ENCODE data around the gene CHRNA4.
A peak's percentile ranks its signal among the peaks of the same experiment; 100 is the strongest.

The CHRNA4 gene

DNA sequence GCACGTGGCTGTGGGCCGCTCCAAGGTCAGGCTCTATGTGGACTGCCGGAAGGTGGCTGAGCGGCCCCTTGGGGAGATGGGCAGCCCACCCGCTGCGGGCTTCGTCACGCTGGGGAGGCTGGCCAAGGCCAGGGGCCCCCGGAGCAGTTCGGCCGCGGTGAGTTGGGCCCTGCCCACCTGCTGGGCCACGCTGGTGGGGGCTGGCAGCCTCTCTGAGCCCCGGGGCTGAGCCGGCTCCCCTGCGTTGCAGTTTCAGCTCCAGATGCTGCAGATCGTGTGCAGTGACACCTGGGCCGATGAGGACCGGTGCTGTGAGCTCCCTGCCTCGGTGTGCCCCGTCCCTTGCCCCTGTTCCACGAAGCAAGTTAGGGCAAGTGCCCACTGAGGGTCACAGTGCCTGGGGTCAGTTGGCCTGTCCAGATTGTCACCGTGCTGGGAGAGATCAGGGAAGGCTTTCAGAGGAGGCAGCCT lies 41.1 kb downstream of the CHRNA4 start:
- DNase-seq (ENCODE audit: low spot score) = no peak

DNA sequence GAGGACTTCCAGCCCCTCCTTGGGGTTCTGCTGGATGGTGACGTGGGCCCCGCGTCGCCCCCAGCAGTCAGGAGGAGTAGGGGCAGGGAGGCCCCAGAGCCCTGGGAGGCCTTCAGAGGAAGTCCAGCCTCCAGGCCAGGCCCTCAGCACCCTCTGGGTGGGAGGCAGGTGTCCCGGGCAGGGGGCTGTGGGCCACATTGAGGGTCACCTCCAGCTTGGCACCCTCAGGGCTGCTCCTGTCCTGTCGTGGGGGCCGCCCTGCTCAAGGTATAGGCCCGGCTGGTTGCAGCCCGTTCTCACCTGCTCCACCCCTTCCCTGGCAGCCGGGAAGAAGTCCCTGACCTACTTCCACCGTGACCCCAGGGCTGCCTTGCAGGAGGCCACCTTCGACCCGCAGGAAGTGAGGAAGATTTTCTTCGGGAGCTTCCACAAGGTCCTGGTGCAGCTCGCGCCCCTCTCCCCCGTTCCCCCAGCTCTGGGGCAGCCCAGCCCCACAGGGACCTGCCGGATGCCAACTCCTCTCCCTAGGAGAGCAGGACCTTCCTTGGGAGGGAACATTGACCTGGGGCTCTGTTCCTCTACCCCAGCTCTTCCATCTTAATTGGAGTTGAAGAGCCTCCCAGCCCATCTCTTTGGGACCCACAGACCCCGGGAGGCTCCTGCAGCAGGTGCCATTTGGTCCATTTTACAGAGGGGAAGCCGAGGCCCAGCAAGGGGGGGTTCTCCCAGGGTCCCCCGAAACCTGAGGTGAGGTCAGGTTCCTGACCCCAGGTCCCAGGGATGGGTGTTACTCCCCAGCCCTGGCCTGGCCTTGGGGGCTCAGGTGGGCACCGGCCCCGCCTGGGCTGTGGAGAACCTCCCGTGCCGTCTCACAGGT lies 41.7 kb downstream of the CHRNA4 start:
- no peak for DNase-seq (ENCODE audit: low spot score)

DNA sequence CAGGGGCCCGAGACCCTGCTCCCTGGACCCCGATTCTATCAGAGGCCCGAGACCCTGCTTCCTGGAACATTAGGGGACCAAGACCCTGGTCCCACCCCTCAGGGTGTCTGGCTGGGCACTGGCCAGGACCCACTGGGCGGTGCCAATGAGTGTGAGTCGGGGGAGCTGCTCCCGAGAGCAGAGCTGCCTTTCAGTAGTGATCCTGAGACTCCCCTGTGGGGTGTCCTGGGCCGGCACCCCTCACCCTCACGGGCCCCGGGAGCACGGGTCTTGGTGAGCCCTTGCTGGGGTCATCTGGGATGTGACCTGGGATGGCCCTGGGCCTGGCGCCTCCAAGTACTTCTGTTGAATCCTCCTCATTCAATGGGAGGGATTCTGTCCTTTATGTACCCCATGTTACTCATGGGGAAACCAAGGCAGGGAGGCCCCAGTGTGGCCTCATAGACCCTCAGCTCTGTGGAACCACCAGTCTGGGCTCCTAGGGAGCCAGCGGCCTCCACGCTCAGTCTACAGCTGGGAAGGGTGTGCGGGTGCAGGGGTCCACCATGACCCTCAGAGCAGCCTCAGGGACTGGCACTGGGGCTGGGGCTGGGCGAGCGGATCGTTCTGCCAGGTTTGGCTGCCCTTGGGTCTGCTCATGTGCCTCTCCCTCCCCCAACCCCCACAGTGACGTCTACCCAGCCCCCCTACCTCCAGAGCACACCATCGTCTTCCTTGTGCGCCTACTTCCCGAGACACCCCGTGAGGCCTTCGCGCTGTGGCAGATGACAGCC lies 42.6 kb downstream of the CHRNA4 start:
- DNase-seq (ENCODE audit: low spot score) = no peak

DNA sequence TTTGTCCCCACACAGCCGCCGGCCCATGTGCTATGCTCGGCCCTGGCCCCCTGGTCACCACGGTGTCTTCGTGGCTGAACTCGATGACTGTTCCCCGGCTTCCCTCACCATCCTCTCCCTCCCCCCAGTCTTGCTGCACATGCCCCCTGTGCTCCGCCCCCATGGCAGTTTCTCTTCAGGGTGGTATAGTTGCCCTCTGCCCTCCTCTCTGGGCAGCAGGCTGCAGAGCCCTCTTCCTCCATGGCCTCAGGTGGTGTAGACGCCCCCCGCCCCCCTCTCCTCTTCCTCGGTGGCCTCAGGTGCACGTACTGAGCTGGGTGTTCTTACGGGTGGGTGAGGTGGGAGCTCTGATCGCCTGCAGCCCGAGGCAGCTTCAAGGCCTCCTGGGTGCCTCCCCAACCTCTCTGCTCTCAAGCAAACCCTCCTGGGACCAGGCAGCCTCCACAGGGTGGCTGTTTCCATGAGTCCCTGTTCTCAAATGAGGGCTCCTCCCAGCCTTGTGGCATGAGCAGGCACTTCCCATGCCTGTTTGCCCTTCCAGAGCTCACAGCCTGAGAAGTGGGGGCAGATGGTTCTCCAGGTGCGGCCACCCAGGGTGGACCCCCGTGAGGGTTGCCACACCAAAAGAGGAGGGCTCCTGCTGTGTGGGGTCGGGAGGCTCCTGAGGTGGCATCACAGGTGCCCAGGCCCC lies 43.4 kb downstream of the CHRNA4 start:
- DNase-seq (ENCODE audit: low spot score) = no peak

DNA sequence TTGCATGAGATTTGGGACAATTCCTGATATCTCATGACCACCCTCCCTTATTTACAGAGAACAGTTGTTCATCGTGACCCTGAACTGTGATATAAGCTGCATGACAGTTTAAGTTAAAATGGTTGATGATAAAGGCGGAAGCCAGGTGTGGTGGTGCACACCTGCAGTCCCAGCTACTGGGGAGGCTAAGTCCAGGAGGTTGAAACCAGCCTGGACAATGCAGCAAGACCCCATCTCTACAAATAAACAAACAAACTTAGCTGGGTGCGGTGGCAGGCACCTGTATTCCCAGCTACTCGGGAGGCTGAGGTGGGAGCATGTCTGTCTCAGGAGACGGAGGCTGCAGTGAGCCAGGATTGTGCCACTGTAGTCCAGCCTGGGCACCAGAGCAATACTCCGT lies 44.1 kb downstream of the CHRNA4 start:
- DNase-seq (ENCODE audit: low spot score) = no peak

DNA sequence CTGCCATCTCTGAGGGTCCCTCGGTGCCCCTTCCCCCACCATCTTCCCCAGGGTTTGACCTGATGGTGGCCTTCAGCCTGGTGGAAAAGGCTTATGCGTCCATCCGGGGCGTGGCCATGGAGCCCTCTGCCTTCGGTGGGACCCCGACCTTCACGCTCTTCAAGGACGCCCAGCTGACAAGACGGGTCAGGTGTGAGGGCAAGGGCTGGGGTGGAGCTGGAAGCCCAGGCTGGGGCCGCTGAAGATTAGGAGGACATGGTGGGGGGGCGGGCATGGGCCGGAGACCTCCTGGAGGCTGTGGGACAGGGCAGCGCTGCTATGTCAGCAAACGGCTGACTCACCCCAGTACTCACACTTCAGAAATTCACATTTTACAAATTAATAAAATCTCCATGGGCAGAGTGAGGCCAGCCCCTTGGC lies 44.6 kb downstream of the CHRNA4 start:
- DNase-seq (ENCODE audit: low spot score) = no peak

DNA sequence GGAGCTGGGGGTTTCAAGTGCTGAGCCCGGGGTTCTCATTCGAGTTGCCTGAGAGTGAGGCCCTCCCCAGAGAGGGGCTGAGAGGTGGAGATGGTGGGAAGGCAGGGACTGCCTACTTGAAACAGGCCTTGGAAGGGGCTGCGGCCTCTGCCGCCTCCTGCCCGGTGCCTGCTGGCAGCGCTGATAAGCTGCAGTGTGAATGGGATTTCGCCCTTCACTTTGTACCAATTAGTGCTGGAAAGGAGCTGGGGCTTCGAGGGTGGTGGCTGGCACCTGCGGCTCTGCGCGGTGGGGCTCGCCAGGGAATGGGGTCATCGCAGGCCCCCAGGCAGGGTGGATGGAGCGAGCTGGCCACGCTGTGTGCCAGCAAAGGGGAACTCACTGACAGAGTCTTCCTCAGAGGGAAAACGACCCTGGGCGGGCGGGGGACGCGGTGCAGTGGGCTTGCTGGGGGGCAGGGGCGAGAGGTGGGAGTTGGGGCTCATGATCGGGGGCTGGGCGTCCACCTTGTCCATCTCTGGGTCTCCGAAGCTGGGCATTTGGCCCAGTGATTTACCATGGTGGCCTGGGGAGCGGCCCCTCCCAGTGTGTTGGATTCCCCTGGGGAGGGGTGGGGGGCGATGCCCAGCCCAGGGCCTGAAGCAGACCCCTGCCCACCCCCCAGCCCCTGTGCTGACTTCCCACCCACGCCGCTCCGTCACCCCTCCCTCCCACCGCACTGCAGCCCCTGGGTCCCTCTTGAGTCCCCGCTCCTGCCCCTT lies 45.2 kb downstream of the CHRNA4 start:
- DNase-seq (ENCODE audit: low spot score) = no peak

DNA sequence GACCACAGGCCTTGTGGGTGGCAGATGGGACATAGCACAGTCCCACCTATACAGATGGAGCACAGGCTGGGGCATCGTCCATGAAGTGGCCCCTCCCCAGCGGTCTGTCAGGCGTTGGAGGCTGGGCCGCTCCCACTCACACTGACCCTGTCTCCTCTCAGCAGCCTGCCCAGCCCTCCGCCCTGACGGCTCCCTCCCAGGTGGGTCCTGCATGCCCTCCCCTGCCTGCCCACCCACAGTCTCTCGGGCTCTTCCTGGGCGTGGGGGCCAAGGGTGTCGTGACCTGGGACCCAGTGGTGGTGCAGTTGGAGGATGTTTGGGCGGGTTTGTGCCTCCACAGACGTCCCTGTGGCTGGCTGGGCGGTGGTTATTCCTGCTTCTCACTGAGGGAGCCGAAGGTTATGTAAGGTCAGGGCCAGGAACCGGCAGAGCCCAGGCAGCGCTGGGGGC lies 45.9 kb downstream of the CHRNA4 start:
- DNase-seq (ENCODE audit: low spot score) = no peak

DNA sequence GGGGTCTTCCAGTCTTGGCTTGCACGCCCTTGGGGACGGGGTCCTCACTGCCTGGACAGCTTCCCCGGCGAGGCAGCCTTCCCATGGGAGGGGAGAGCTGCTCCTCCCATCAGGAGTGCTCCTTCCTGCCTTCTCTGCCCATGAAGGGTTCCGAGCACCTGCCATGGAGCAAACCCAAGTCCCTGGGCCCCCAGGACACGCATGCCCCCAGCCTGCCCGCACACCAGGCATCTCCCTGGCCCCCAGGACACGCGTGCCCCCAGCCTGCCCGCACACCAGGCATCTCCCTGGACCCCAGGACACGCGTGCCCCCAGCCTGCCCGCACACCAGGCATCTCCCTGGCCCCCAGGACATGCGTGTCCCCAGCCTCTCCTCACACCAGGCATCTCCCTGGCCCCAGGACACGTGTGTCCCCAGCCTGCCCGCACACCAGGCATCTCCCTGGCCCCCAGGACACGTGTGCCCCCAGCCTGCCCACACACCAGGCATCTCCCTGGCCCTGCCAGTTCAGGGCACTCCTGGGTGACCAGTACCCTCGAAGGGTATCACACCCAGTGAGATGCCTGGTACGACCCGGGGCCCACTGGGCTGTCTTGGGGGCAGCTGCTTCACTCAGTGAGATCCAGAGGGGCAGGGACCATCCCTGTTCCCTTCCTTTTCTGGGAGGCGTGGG lies 46.4 kb downstream of the CHRNA4 start:
- no peak for DNase-seq (ENCODE audit: low spot score)

DNA sequence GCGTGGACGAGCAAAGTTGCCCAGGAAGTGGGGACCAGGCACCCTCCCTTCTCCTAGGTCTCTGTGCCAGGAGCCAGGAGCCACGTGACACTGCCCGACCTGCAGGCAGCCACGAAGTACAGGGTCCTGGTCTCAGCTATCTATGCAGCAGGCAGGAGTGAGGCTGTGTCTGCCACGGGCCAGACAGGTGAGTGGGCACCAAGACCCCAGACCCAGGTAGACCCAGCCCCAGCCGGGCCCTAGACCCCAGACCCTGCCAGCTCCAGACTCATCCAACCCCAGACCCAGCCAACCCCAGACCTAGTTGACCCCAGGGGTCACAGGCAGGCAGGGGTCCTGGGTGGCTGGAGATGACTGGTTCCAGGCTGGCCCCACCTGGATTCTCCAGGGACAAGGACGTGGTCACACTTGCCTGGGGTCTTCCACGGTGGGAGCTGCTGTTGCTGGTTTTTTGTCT lies 47.1 kb downstream of the CHRNA4 start:
- no peak for DNase-seq (ENCODE audit: low spot score)

DNA sequence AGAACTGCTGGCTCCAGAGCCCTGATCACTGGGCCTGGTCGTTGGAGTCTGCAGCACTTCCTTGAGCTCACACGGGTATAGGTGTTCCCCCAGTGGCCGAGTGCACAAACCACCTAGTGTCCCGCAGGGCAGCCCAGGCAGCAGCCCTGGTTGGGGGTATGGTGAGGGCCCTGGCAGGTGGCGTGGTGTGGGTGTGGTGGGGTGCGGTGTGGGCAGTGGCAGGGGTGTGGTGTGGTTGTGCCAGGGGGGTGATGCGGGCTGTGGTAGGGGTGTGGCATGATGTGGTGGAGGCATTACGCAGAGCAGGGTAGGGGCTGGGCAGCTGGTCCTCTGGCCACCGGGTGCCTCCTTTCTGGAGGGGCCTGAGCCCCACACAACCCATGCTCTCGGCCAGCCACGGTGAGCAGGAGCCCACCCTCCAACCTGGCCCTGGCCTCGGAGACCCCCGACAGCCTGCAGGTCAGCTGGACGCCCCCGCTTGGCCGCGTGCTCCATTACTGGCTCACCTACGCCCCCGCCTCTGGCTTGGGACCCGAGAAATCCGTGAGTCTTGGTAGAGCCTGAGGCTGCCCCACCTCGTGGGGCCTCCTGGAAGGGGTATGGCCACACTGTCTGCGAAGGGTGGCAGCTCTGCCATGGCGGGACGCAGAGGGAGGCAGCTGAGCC lies 47.7 kb downstream of the CHRNA4 start:
- DNase-seq (ENCODE audit: low spot score) = no peak

DNA sequence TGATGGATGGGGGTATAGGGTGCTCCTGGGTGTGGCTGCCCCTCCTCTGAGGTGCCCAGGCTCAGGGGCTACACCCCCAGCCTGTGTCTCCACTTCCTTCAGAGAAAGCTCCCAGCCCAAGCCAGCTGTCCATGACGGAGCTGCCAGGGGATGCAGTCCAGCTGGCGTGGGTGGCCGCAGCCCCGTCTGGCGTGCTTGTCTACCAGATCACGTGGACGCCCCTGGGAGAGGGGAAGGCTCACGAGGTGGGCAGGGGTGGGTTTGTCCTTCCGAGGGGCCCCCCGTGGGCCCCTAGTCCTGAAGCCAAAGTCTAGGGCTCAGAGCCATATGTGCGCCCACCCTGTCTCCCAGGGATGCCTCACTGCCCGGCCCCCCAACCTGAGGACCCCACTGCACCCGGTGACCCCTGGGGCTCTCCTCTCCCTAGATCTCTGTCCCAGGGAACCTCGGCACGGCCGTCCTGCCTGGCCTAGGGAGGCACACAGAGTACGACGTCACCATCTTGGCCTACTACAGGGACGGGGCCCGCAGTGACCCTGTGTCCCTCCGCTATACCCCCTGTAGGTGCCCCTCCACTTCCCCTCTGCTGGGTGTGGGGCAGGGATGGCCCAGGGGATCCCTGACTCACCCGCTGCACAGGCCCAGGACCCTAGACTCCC lies 48.3 kb downstream of the CHRNA4 start:
- DNase-seq (ENCODE audit: low spot score) = no peak

DNA sequence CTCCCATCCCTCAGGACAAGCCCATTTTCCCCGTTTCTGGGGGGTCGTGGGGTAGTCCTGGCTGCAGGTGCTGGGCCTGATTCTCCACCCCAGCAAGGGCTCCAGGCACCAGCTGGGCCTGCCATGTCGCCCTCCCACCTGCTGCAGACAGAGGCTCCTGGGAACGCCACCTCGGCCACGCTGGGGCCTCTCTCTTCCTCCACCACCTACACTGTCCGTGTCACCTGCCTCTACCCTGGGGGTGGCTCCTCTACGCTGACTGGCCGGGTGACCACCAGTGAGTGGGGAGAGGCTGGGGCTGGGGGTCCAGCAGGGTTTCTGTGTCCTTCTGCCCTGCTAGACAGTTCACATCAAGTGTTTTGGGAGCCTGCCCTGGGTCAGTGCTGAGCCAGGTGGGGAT lies 48.9 kb downstream of the CHRNA4 start:
- no peak for DNase-seq (ENCODE audit: low spot score)

DNA sequence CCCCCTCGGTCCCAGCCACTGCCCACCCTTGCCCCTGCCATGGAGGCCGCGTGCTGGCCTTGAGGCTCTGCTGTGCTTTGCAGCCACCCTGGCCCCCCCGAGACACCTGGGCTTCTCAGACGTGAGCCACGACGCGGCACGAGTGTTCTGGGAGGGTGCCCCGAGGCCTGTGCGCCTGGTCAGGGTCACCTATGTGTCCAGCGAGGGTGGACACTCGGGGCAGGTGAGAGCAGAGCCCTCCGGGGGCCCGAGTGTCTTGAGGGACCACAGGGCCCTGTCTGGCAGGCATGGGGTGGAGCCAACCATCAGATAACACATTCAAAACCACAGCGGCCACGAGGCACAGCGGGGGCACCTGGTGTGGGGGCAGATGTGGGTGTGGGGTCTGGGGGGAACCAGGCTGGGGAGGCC lies 49.3 kb downstream of the CHRNA4 start:
- DNase-seq (ENCODE audit: low spot score) = no peak

DNA sequence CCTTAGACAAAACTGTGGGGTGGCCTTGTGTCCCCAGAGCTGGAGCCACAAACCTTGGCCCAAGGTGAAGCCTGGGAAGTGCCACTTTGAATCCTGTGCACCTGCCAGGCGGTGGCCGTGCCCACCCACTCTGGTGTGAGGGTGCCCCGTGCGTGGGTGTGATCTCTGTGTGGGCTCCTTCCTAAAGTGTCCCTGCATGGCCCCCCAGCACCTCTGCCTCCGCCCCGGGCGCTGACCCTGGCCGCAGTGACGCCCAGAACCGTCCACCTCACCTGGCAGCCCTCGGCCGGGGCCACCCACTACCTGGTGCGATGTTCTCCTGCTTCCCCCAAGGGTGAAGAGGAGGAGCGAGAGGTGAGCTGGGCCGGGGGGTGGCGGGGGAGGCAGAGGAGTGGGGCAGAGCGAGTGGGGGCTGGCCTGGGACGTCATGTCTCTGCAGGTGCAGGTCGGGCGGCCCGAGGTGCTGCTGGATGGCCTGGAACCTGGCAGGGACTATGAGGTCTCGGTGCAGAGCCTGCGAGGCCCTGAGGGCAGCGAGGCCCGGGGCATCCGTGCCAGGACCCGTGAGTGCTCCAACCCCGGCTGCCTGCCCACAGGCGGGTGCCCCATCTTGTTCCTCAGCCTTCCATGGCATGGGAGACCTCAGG lies 49.8 kb downstream of the CHRNA4 start:
- no peak for DNase-seq (ENCODE audit: low spot score)

DNA sequence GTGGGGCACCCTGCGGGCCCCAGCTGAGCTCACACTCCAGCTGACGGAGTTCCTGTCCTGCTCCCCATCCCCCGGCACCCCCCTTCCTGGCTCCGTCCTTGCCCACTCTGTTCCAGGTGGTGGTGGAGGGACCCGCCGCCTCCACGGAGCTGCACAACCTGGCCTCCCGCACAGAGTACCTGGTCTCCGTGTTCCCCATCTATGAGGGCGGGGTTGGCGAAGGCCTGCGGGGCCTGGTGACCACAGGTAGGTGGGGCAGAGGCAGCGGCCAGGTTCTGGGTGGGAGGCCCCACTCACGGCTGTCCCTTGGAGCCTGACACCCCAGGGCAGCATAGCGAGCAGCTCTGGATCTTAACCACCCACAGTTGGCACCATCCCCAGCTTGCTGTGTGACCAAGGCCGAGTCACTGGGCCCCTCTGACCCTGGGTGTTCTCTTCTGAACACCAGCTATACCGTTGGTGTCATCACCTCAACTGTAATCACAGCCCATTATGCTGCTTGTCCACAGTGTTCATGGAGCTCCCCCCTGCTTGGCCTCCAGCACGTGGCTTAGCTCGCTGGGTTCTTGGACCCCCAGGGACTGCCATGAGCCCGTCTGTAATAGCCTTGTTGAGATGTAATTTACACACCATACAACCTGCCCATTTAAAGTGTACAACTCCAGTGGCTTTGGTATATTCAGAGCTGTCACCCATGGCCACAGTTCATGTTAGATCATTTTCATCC lies 50.7 kb downstream of the CHRNA4 start:
- no peak for DNase-seq (ENCODE audit: low spot score)

DNA sequence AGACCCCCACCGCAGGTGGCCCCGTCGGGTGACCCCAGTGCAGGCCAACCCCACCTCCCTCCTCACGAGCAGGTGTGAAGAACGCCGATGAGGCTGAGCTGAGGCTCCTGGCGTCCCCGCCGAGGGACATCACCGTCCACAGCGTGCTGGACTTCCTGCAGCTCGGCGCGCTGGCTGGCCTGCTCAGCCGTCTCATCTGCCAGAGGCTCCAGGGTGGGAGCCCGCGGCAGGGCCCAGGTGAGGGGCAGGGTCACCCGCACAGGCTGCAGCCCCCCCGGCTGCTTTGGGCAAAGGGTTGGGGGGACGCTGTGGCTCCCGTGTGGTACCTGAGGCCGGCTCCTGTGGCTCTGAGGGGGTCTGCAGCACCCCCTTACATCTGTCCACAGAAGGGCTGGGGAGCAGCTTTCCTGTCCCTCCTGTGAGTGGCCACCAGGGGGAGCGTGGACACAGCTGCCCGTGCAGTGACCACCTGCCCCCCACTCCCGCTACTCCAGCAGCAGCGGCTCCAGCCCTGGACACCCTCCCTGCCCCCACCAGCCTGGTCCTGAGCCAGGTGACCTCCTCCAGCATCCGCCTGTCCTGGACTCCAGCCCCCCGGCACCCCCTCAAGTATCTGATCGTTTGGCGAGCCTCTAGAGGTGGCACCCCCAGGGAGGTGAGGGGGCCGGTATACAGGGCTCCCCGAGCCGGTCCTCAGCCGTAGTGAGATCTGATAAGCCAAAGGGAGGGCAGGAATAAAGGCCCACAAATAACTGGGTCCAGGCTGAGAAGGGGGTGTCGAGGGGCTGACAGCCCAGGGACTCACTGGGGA lies 51.7 kb downstream of the CHRNA4 start:
- peak; percentile 80 for DNase-seq (ENCODE audit: low spot score)

Data from AG20443 (cell line).